Activated CD4-positive, alpha-beta T cell treated with anti-CD3 and anti-CD28 coated beads, Interleukin-2, amount 50 U/mL, for 48 hours (primary cell): ENCODE data around the gene BRI3.

Experiments
- DNase-seq, 2 experiments: peaks; one replicate each; pipeline ENCODE4 v3.0.0-alpha.2; 2020

BRI3 gene

GRCh38 chr7:98280791-98281756, at the start of gene BRI3:
BRI3 (plus strand) TSS chr7:98281686; CDS start chr7:98281796, 110 bp downstream.
- DNase-seq = peak; percentile 87 to 95

- DNase-seq = no peak
Measured at GRCh38 chr7:98232263-98232585, 49.3 kb upstream of the BRI3 start.

- no peak for DNase-seq
Measured at GRCh38 chr7:98232799-98233198, 48.7 kb upstream of the BRI3 start.

- DNase-seq = no peak
Measured at GRCh38 chr7:98233219-98234070, 48.0 kb upstream of the BRI3 start.

GRCh38 chr7:98234429-98235147, 46.9 kb upstream of the BRI3 start:
- DNase-seq = no peak

GRCh38 chr7:98235901-98236300, 45.6 kb upstream of the BRI3 start:
- no peak for DNase-seq

GRCh38 chr7:98236355-98237185, 44.9 kb upstream of the BRI3 start:
- no peak for DNase-seq

- no peak for DNase-seq
Measured at GRCh38 chr7:98238076-98238475, 43.4 kb upstream of the BRI3 start.

GRCh38 chr7:98238976-98239375, 42.5 kb upstream of the BRI3 start:
- no peak for DNase-seq

- peak; percentile 32 to 34 for DNase-seq
Measured at GRCh38 chr7:98240961-98241673, 40.4 kb upstream of the BRI3 start.

- no peak for DNase-seq
Measured at GRCh38 chr7:98241674-98242241, 39.7 kb upstream of the BRI3 start.

GRCh38 chr7:98242342-98242741, 39.1 kb upstream of the BRI3 start:
- DNase-seq = no peak

GRCh38 chr7:98242934-98243333, 38.6 kb upstream of the BRI3 start:
- no peak for DNase-seq

- no peak for DNase-seq
Measured at GRCh38 chr7:98244871-98245270, 36.6 kb upstream of the BRI3 start.

GRCh38 chr7:98248156-98248555, 33.3 kb upstream of the BRI3 start:
- DNase-seq = no peak

GRCh38 chr7:98249106-98249505, 32.4 kb upstream of the BRI3 start:
- no peak for DNase-seq

- DNase-seq = peak; percentile 36 to 48
Measured at GRCh38 chr7:98250789-98251188, 30.7 kb upstream of the BRI3 start.

- DNase-seq = peak in 1 of 2 experiments; percentile 12
Measured at GRCh38 chr7:98251231-98251600, 30.3 kb upstream of the BRI3 start.

GRCh38 chr7:98251601-98252424, 29.7 kb upstream of the BRI3 start, which contains the start of gene TECPR1:
TECPR1 (minus strand) TSS chr7:98252232; CDS start chr7:98246146, 6,086 bp downstream.
- DNase-seq = peak; percentile 86 to 91

GRCh38 chr7:98252425-98253054, 28.9 kb upstream of the BRI3 start:
- DNase-seq = no peak
